GM10248 (cell line): Measurements from ENCODE around the gene STX16.

Experiments used
- CTCF ChIA-PET: fragments of 300-600 bp; sonication (Branson Sonifier 250); formaldehyde crosslinking; extraction: SDS; loops from one replicate; lab custom pipeline; 2021; ENCODE audit warnings: antibody characterized with exemption; lab: Yijun Ruan, JAX
- POLR2A ChIA-PET: fragments of 350-650 bp; sonication (Branson Sonifier 250); formaldehyde crosslinking; extraction: SDS; loops from one replicate; lab custom pipeline; 2020; ENCODE audit warnings: antibody characterized with exemption; lab: Yijun Ruan, JAX
- DNase-seq: peaks from one replicate; pipeline ENCODE4 v3.0.0; 2012; ENCODE audit errors: extremely low spot score
- TF ChIP-seq, protein P1 (sequence below): IDR thresholded peaks from 2 replicates; pipeline ENCODE4 v1.5.1; 2012; ENCODE audit warnings: mild to moderate bottlenecking, low read depth; ENCODE audit errors: extremely low read depth, missing control alignments, control extremely low read depth

STX16 gene

DNA sequence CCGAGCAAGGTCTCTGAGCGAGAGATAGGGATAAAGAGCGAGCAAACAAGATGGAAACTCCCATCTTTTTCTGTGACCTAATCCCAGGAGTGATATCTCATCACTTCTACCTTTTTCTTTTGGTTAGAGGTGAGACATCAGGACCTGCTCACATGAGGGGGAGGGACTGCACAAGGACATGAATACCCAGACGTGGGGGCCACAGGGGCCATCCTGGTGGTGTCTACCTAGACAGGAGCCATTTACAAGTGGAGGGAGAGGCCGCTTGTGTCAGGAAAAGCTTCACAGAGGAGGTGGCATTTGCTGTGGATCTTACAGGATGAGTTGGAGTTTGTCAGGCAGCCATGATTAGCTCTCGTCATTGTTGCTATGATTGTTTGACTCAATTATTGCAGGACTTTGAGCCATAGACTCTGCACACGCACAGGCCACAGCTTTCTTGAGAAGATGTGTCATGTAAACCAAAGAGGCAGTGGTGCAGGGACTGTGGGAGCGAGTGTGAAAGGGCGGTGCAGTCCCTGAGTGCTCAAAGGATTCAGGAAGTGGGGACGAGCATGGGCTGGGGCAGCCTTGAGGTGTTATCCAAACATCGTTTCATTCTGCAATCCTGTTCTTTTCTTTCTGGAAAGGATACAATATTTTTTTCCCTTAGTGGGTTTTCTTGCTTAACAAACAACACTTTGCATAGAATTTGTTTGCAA is 49.2 kb downstream of the STX16 start:
- TF ChIP-seq, protein P1, sequence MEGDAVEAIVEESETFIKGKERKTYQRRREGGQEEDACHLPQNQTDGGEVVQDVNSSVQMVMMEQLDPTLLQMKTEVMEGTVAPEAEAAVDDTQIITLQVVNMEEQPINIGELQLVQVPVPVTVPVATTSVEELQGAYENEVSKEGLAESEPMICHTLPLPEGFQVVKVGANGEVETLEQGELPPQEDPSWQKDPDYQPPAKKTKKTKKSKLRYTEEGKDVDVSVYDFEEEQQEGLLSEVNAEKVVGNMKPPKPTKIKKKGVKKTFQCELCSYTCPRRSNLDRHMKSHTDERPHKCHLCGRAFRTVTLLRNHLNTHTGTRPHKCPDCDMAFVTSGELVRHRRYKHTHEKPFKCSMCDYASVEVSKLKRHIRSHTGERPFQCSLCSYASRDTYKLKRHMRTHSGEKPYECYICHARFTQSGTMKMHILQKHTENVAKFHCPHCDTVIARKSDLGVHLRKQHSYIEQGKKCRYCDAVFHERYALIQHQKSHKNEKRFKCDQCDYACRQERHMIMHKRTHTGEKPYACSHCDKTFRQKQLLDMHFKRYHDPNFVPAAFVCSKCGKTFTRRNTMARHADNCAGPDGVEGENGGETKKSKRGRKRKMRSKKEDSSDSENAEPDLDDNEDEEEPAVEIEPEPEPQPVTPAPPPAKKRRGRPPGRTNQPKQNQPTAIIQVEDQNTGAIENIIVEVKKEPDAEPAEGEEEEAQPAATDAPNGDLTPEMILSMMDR = no peak
- no peak for DNase-seq
- CTCF ChIA-PET = no interaction called here
- POLR2A ChIA-PET = no interaction called here

DNA sequence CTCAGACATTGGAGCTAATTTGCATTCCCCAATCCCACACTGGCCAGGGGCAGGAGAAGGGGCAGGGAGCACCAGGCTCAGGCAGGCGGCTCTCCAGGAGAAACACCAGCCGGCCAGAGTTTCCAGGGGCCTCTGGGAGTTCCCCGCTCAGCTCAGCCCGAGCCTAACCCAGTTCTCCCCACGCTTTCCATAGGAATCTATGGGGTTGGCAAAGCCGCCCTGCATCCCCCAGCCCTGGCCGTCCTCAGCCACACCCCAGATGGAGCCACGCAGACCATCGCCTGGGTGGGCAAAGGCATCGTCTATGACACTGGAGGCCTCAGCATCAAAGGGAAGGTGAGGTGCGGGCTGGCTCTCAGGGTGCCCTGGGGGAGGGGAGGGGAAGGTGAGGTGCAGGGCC is 49.7 kb downstream of the STX16 start:
- TF ChIP-seq, protein P1 = no peak
- no peak for DNase-seq
- CTCF ChIA-PET = no interaction called here
- POLR2A ChIA-PET = no interaction called here

DNA sequence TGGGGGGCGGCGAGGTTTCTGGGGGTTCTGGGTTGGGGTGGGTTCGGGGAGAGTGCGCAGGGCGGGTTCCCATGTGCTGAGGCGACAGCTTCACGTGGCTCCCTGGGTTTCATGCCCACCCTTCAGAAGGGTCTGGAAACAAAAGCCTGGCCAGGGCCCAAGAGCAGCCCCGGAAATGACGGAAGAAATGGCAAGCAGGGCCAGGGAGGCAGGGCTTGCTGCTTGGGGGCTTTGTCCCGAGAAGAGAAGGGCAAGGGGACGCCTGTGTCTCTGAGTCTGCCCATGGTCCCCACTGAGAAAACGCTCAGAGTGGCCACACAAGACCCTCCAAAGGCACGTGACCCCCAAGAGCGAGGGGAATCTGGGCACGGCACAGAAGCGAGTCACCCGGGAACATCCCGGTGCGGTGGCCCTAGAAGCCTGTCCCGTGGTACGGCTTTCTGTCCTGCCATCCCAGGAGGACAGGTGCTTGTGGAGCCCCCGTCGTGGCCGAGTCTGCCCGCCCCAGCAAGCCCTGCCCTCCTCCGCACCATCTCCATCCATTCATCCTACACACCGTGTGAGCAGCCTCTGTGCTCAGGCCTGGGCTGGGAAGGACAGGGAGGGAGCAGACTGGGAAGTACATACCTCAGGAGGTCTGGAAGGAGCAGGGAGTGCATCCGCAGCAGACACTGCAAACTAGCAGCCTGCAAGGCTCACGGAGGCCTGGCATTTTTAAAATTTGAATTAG is 50.5 kb downstream of the STX16 start:
- ChIA-PET CTCF (interaction anchor here (2.5 kb wide), 1 partner anchor 8 kb away, joined by 9 read pairs; no protein-coding TSS in a partner anchor), POLR2A (no interaction called here)
- no peak for DNase-seq
- TF ChIP-seq, protein P1 = no peak

DNA sequence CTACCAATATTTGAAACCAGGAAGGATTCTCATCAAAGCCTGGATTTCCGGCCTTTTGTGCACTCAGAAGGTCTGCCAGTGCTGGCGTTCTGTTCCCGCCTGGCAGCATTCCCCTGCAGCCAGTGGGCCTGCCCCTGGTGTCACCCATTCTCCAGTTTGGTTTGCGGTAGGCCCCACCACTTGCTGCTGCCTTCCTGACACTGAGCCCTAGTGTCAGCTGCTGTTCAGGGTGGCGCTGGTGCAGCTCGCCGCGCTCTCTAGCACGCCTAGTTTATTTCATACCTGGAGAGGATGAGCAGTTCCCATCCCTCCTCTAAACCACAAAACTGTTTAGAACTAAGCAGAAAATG is 51.1 kb downstream of the STX16 start:
- DNase-seq = no peak
- CTCF ChIA-PET = interaction anchor here (2.5 kb wide), 1 partner anchor 9 kb away, joined by 9 read pairs; no protein-coding TSS in a partner anchor
- POLR2A ChIA-PET = no interaction called here
- TF ChIP-seq, protein P1 = no peak

DNA sequence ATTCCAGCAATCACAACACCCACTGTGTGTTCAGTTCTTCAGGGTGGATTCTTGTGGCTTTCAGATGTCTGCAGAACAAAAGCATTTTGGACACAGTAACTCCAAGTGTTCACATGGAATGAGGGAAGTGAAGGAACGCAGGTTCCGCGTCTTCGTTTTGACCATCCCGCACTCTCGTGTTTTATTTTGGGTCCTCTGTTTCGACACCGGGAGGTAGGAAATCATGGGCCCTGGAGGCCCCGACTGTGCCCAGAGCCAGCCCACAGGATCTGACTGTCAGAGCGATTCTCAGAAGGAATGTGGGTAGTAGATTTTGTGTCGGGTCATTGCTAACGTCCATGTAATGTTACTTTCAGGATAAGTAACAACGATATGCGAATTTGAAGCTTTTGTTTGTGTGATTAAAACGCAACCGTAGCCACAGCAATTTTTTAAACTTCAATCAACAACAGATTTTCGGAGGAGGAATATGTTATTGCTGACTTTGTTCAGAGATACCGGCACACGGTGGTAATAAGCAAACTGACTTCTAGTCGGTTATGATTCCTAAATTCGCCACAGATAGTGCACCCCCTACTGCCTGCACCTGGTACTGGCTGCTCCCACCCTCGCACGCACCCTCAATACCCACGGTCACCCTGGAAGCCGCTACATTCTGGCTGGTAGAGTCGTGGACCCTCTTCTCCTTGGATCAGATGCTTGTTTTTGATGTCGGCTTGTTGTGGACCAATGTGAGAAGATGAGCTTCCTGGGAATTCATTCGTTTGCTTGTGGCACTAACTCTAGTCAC is 52.0 kb downstream of the STX16 start:
- TF ChIP-seq, protein P1 = no peak
- CTCF ChIA-PET = interaction anchor here (2.5 kb wide), 1 partner anchor 9 kb away, joined by 9 read pairs; no protein-coding TSS in a partner anchor
- POLR2A ChIA-PET = no interaction called here

DNA sequence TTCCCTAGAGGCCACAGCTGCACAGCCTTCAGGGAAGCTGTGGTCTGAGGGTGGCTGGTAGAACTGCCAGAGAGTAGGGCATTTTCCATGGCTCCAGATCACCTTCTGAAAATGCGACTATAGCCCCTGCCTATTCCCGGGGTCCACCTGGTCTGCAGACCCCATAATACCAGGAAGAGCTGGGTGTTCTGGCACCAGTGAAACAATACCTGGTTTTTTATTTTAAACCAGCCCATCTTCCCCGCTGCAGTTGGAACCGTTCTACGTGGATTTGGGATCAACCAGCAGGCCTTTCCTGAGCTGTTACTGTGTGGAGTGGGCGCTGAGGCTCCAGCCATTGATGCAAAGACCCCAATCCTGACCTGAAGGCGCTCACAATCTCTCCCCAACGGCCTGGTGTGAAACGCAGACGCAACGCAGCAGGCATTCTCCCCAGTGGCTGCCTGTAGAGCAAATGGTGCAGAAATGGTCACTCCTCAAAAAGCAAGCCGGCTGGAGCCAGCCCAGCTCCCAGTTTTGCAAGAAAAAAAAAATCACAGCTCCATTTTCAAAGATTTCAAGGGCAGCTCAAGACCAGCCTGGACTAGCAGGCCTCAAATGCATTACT is 52.8 kb downstream of the STX16 start:
- POLR2A ChIA-PET = no interaction called here
- no peak for DNase-seq
- TF ChIP-seq, protein P1 = no peak
- CTCF ChIA-PET = interaction anchor here (2.5 kb wide), 1 partner anchor 10 kb away, joined by 9 read pairs; no protein-coding TSS in a partner anchor

More for the DNA sequence above, 52.0 kb downstream of the STX16 start:
- DNase-seq = no peak
